ENCODE data around the gene KDSR. TPM values are rescaled to one million over a fixed set of nuclear protein-coding genes. Genes with fewer than 3 reads are reported as not detected.

Gene KDSR
- total and polyA plus RNA-seq, 2 donors from 2014 or later, result 22.5 to 73.5 TPM

DNA sequence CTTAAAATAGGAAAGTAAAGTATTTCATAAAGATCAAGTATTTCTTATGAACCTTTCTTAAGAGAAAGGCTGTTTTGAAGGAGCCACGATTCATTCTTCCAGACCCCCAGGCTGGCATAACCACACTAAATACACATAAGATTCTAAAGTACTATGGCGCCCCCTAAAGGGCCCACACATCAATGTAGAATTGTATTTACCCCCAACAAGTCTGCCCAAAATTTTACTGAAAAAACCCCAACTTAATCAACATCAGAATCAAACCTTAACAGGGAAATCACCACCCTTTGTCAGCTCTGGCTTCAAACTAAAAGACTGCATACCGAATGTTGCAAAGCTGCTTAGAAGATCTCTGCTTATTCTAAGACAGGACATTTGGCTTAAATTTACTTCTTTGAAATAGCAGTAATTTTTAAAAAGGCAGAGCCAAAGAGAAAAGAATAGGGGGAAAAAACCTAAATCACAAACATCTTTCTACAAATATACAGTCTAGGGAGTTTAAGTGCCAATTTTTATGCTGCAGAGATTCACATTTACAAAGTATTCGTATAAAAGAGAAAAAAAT, 27.0 kb downstream of the KDSR start:
- Histone ChIP-seq H3K4me3 (ENCODE audit: low read length in 3 of 3) (no peak overlapping the region), H3K27me3 (ENCODE audit: control insufficient read depth, insufficient read depth, low read length) (no peaks in the 10 kb centered on the region), H3K36me3 (ENCODE audit: control insufficient read depth in 2 of 3, insufficient read depth in 3 of 3, low read length in 3 of 3) (peaks cover 6 to 25% (median 20%) of the 10 kb centered on the region in 3 donors), H3K9ac (ENCODE audit: low read length in 3 of 3) (no peak overlapping the region), H3K9me3 (ENCODE audit: control insufficient read depth in 2 of 3, insufficient read depth in 1 of 3, low read length in 3 of 3) (no peaks in the 10 kb centered on the region), H3K27ac (ENCODE audit: low read depth in 2 of 2, low read length in 2 of 2) (no peak overlapping the region), H3K4me1 (ENCODE audit: control insufficient read depth in 2 of 3, insufficient read depth in 2 of 3, low read depth in 1 of 3, low read length in 3 of 3) (peaks cover 0 to 2% (median 0%) of the 10 kb centered on the region in 3 donors)
- TF ChIP-seq, protein P1, sequence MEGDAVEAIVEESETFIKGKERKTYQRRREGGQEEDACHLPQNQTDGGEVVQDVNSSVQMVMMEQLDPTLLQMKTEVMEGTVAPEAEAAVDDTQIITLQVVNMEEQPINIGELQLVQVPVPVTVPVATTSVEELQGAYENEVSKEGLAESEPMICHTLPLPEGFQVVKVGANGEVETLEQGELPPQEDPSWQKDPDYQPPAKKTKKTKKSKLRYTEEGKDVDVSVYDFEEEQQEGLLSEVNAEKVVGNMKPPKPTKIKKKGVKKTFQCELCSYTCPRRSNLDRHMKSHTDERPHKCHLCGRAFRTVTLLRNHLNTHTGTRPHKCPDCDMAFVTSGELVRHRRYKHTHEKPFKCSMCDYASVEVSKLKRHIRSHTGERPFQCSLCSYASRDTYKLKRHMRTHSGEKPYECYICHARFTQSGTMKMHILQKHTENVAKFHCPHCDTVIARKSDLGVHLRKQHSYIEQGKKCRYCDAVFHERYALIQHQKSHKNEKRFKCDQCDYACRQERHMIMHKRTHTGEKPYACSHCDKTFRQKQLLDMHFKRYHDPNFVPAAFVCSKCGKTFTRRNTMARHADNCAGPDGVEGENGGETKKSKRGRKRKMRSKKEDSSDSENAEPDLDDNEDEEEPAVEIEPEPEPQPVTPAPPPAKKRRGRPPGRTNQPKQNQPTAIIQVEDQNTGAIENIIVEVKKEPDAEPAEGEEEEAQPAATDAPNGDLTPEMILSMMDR (IDR thresholded peaks at IDR 0.05; ENCODE audit: borderline replicate concordance, extremely low read depth, insufficient read depth), result peak; percentile 29
- DNase-seq (peak in 3 of 5 donors; percentile 21 to 62 (median 48)), FAIRE-seq (no peak)
- intact Hi-C loops (cut with DNase I), result loop anchor here (10.0 kb wide), 1 partner anchor 95 kb away; no protein-coding TSS in a partner anchor

- H3K4me1 ChIP-seq (ENCODE audit: control insufficient read depth in 2 of 3, insufficient read depth in 2 of 3, low read depth in 1 of 3, low read length in 3 of 3), result no peaks in the 10 kb centered on the region
- DNase-seq, result no peak
- intact Hi-C loops (cut with DNase I), result no loop called here
- no peak for FAIRE-seq
- no peak overlapping the region for H3K4me3 ChIP-seq (ENCODE audit: low read length in 3 of 3)
- H3K27me3 ChIP-seq (ENCODE audit: control insufficient read depth, insufficient read depth, low read length), result no peaks in the 10 kb centered on the region
- peaks cover 0 to 33% (median 29%) of the 10 kb centered on the region in 3 donors for H3K36me3 ChIP-seq (ENCODE audit: control insufficient read depth in 2 of 3, insufficient read depth in 3 of 3, low read length in 3 of 3)
- no peaks in the 10 kb centered on the region for H3K9me3 ChIP-seq (ENCODE audit: control insufficient read depth in 2 of 3, insufficient read depth in 1 of 3, low read length in 3 of 3)
- no peak overlapping the region for H3K27ac ChIP-seq (ENCODE audit: low read depth in 2 of 2, low read length in 2 of 2)
- H3K9ac ChIP-seq (ENCODE audit: low read length in 3 of 3), result no peak overlapping the region
- TF ChIP-seq, protein P1 (IDR thresholded peaks at IDR 0.05; ENCODE audit: borderline replicate concordance, extremely low read depth, insufficient read depth), result no peak
Measured at GRCh38 chr18:63336366-63337099, 30.5 kb downstream of the KDSR start.

DNA sequence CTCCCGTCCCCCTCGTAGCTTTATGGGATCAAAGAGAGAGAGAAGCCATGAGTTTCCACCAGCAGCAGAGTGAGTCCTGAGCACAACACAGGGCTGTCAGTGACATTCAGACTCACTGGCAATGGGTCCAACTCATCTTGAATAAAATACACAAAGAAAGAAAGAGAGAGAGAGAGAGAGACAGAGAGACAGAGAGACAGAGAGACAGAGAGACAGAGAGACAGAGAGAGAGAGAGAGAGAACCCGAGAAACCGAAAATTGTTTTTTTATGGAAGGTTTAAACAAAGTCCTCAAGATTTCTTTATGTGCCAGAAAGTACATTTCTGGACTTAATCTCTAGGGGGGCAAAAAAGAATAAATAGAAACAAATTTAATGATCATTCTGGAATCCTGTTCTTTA, 35.9 kb downstream of the KDSR start:
- Histone ChIP-seq H3K4me3 (ENCODE audit: low read length in 3 of 3) (no peak overlapping the region), H3K27me3 (ENCODE audit: control insufficient read depth, insufficient read depth, low read length) (no peaks in the 10 kb centered on the region), H3K36me3 (ENCODE audit: control insufficient read depth in 2 of 3, insufficient read depth in 3 of 3, low read length in 3 of 3) (peaks cover 0 to 30% (median 25%) of the 10 kb centered on the region in 3 donors), H3K9ac (ENCODE audit: low read length in 3 of 3) (no peak overlapping the region), H3K4me1 (ENCODE audit: control insufficient read depth in 2 of 3, insufficient read depth in 2 of 3, low read depth in 1 of 3, low read length in 3 of 3) (no peaks in the 10 kb centered on the region), H3K9me3 (ENCODE audit: control insufficient read depth in 2 of 3, insufficient read depth in 1 of 3, low read length in 3 of 3) (no peaks in the 10 kb centered on the region), H3K27ac (ENCODE audit: low read depth in 2 of 2, low read length in 2 of 2) (no peak overlapping the region)
- TF ChIP-seq, protein P1 (IDR thresholded peaks at IDR 0.05; ENCODE audit: borderline replicate concordance, extremely low read depth, insufficient read depth), result no peak
- intact Hi-C loops (cut with DNase I), result no loop called here
- DNase-seq (no peak), FAIRE-seq (no peak)
